ENCODE data around the gene CPEB4. TPM values are rescaled to one million over a fixed set of nuclear protein-coding genes. Genes with fewer than 3 reads are reported as not detected.

CPEB4 gene
- total and polyA plus RNA-seq, 2 of the 4 experiments (the other 2 are of a cell fraction): 7.8 to 22.6 TPM

- Histone ChIP-seq H3K4ac (ENCODE audit: low read depth, low read length) (no peak overlapping the region), H2BK20ac (ENCODE audit: low read depth, low read length) (no peak overlapping the region), H2BK15ac (ENCODE audit: low read depth, low read length) (no peak overlapping the region), H3K4me2 (ENCODE audit: low read depth, low read length) (no peak overlapping the region), H2AK5ac (ENCODE audit: low read depth, low read length) (no peak overlapping the region), H4K5ac (ENCODE audit: low read depth, low read length) (no peak overlapping the region), H4K20me1 (ENCODE audit: insufficient read depth, low read length) (peaks cover 4% of the 10 kb centered on the region; the same call in 1 of the 2 replicates), H3K36me3 (ENCODE audit: control insufficient read depth, insufficient read depth, low read length) (no peaks in the 10 kb centered on the region), H2BK5ac (ENCODE audit: low read depth, low read length, poor library complexity, severe bottlenecking) (no peak overlapping the region), H3K23ac (ENCODE audit: low read depth, low read length) (no peak overlapping the region), H3K79me1 (ENCODE audit: low read depth in 1 of 2, low read length in 2 of 2) (peaks cover 14 to 41% of the 10 kb centered on the region in 2 experiments), H3K9me1 (ENCODE audit: insufficient read depth, low read length) (peaks cover 3% of the 10 kb centered on the region; the same call in 1 of the 2 replicates), H3K4me3 (ENCODE audit: insufficient read depth, low read depth, low read length) (no peak overlapping the region), H3K18ac (ENCODE audit: low read depth, low read length) (no peak overlapping the region), H3K27ac (ENCODE audit: insufficient read depth, low read length) (no peak overlapping the region), H3K4me1 (ENCODE audit: control insufficient read depth, insufficient read depth, low read length) (peaks cover 5% of the 10 kb centered on the region), H3K27me3 (ENCODE audit: control insufficient read depth, insufficient read depth, low read length) (no peaks in the 10 kb centered on the region), H3K14ac (replicated peaks; ENCODE audit: low read depth, low read length) (no peak overlapping the region), H2AK9ac (replicated peaks; ENCODE audit: low read depth, low read length, poor library complexity) (no peak overlapping the region), H2BK120ac (ENCODE audit: low read depth, low read length) (no peak overlapping the region), H2AFZ (replicated peaks; ENCODE audit: low read length, poor library complexity) (no peak overlapping the region), H4K8ac (ENCODE audit: low read depth in 2 of 2, low read length in 2 of 2) (no peak overlapping the region), H3K56ac (ENCODE audit: extremely low read depth, insufficient read depth, low read length) (no peak overlapping the region), H3K9me3 (ENCODE audit: control insufficient read depth, insufficient read depth, low read length) (no peaks in the 10 kb centered on the region), H4K91ac (ENCODE audit: insufficient read depth, low read depth, low read length) (no peak overlapping the region), H3K9ac (ENCODE audit: low read depth, low read length) (no peak overlapping the region)
- ChIA-PET POLR2A (ENCODE audit: unreplicated experiment) (no interaction called here), CTCF (interaction anchor here (0.8 kb wide), 1 partner anchor 21 kb away, joined by 4 read pairs; no protein-coding TSS in a partner anchor)
- no peak for ATAC-seq (ENCODE audit: low read depth)
- no peak for DNase-seq
- dilution Hi-C loops (cut with HindIII; ENCODE audit: low sequenced_read_pairs, unreplicated experiment): no loop called here
- no peak for TF ChIP-seq MAFK (IDR thresholded peaks at IDR 0.05; ENCODE audit: low read depth, low read length)
- no TSS peak for BruUV-seq (replicated peaks)
- in situ Hi-C loops (cut with MboI; ENCODE audit: low sequenced_read_pairs): no loop called here
- intact Hi-C loops (cut with micrococcal nuclease): no loop called here
- WGBS, 2 experiments (ENCODE audit: extremely low coverage in 2 of 2, insufficient read length in 1 of 2): no CpG with 5 or more reads among the region's 1 CpG
Measured at GRCh38 chr5:173904151-173904550, 16.0 kb downstream of the CPEB4 start.

Measured in IMR-90 (cell line).